ENCODE data around the gene GTF2H2C_2.
"Not testable (repeated sequence)": the region's sequence is repeated elsewhere in the genome, so short reads cannot be mapped to it uniquely, and the experiment has no call there.

Gene GTF2H2C_2

GRCh38 chr5:70415117-70415516 lies at the start of gene GTF2H2C_2:
Gene GTF2H2C_2 (plus strand): TSS chr5:70415368.
- DNase-seq: not testable (repeated sequence)

GRCh38 chr5:70400984-70401686 lies 14.0 kb upstream of the GTF2H2C_2 start:
- not testable (repeated sequence) for DNase-seq

GRCh38 chr5:70421322-70421721 lies 6.2 kb downstream of the GTF2H2C_2 start:
- not testable (repeated sequence) for DNase-seq

GRCh38 chr5:70423215-70423614 lies 8.0 kb downstream of the GTF2H2C_2 start:
- DNase-seq: not testable (repeated sequence)

GRCh38 chr5:70438518-70438917 lies 23.4 kb downstream of the GTF2H2C_2 start:
- DNase-seq: not testable (repeated sequence)

- not testable (repeated sequence) for DNase-seq
These were observed 34.4 kb downstream of the GTF2H2C_2 start for GRCh38 chr5:70449565-70449964.

GRCh38 chr5:70451249-70451984 lies 36.2 kb downstream of the GTF2H2C_2 start:
- DNase-seq: not testable (repeated sequence)

GRCh38 chr5:70457093-70457492 lies 41.9 kb downstream of the GTF2H2C_2 start:
- DNase-seq: not testable (repeated sequence)

- DNase-seq: not testable (repeated sequence)
These were observed 44.0 kb downstream of the GTF2H2C_2 start for GRCh38 chr5:70459188-70459587.

- DNase-seq: not testable (repeated sequence)
These were observed 46.8 kb downstream of the GTF2H2C_2 start for GRCh38 chr5:70461984-70462383.

GRCh38 chr5:70464019-70464637 lies 49.0 kb downstream of the GTF2H2C_2 start:
- DNase-seq: not testable (repeated sequence)

- DNase-seq: not testable (repeated sequence)
These were observed 54.9 kb downstream of the GTF2H2C_2 start for GRCh38 chr5:70469926-70470509.

Data from activated naive CD4-positive, alpha-beta T cell treated with anti-CD3 and anti-CD28 coated beads, Interleukin-2, amount 50 U/mL, for 16 hours (primary cell).